Trophoblast cell (in vitro differentiated cells and primary cell): ENCODE measurements around the gene HNRNPK. TPM values are rescaled to one million over a fixed set of nuclear protein-coding genes. Genes with fewer than 3 reads are reported as not detected.

ENCODE experiments used
- DNase-seq, 2 donors: peaks; one replicate each; pipeline ENCODE4 v3.0.0-alpha.2; 2016
- H2AFZ ChIP-seq: 2 replicates; pipeline ENCODE4 v1.6.1; 2013; ENCODE audit warnings: low read length, moderate library complexity, mild to moderate bottlenecking; ENCODE audit not compliant: insufficient read depth, poor library complexity
- H2AK5ac ChIP-seq: 2 replicates; pipeline ENCODE4 v1.6.1; 2013; ENCODE audit warnings: mild to moderate bottlenecking, low read length
- H2BK120ac ChIP-seq: 2 replicates; pipeline ENCODE4 v1.6.1; 2013; ENCODE audit warnings: low read length, mild to moderate bottlenecking, moderate library complexity; ENCODE audit not compliant: insufficient read depth, poor library complexity
- H2BK12ac ChIP-seq: 2 replicates; pipeline ENCODE4 v1.6.1; 2013; ENCODE audit warnings: mild to moderate bottlenecking, low read length, moderate library complexity
- H2BK5ac ChIP-seq: 2 replicates; pipeline ENCODE4 v1.6.1; 2013; ENCODE audit warnings: low read length, low read depth, moderate library complexity, mild to moderate bottlenecking; ENCODE audit not compliant: poor library complexity
- H3K14ac ChIP-seq: 2 replicates; pipeline ENCODE4 v1.6.1; 2013; ENCODE audit warnings: mild to moderate bottlenecking, low read length
- H3K18ac ChIP-seq: 2 replicates; pipeline ENCODE4 v1.6.1; 2013; ENCODE audit warnings: mild to moderate bottlenecking, low read length
- H3K23ac ChIP-seq: 2 replicates; pipeline ENCODE4 v1.6.1; 2013; ENCODE audit warnings: low read length
- H3K27ac ChIP-seq: 2 replicates; pipeline ENCODE4 v1.5.1; 2013; ENCODE audit warnings: low read depth, mild to moderate bottlenecking, inconsistent platforms, low read length, moderate library complexity
- H3K27me3 ChIP-seq: 2 replicates; pipeline ENCODE4 v1.6.1; 2013; ENCODE audit warnings: inconsistent platforms, mild to moderate bottlenecking, low read length, moderate library complexity; ENCODE audit not compliant: insufficient read depth
- H3K36me3 ChIP-seq, 2 experiments: 1 replicate in 1 of 2; 2 replicates in 1 of 2; pipeline ENCODE4 v1.6.1; 2013; ENCODE audit warnings: low read length in 2 of 2, mild to moderate bottlenecking in 2 of 2, moderate library complexity in 1 of 2; ENCODE audit not compliant: insufficient read depth in 2 of 2, control insufficient read depth in 1 of 2
- H3K4ac ChIP-seq: 2 replicates; pipeline ENCODE4 v1.6.1; 2013; ENCODE audit warnings: low read depth, mild to moderate bottlenecking, low read length, moderate library complexity
- H3K4me1 ChIP-seq, 2 experiments: 1 replicate in 1 of 2; 2 replicates in 1 of 2; pipeline ENCODE4 v1.6.1; 2013; ENCODE audit warnings: low read length in 2 of 2, mild to moderate bottlenecking in 2 of 2, moderate library complexity in 1 of 2; ENCODE audit not compliant: insufficient read depth in 2 of 2, control insufficient read depth in 1 of 2
- H3K4me2 ChIP-seq: 2 replicates; pipeline ENCODE4 v1.6.1; 2013; ENCODE audit warnings: inconsistent platforms, mild to moderate bottlenecking, low read length, moderate library complexity
- H3K4me3 ChIP-seq: 2 replicates; pipeline ENCODE4 v1.5.1; 2013; ENCODE audit warnings: mild to moderate bottlenecking, low read depth, low read length, inconsistent platforms
- H3K79me1 ChIP-seq: one replicate; pipeline ENCODE4 v1.6.1; 2013; ENCODE audit warnings: low read length
- H3K79me2 ChIP-seq: 2 replicates; pipeline ENCODE4 v1.6.1; 2013; ENCODE audit warnings: low read length, mild to moderate bottlenecking; ENCODE audit not compliant: control insufficient read depth, insufficient read depth, poor library complexity
- H3K9ac ChIP-seq: 2 replicates; pipeline ENCODE4 v1.6.1; 2013; ENCODE audit warnings: mild to moderate bottlenecking, low read length
- H3K9me3 ChIP-seq: 2 replicates; pipeline ENCODE4 v1.6.1; 2013; ENCODE audit warnings: low read depth, mild to moderate bottlenecking, control low read depth, inconsistent platforms, low read length; ENCODE audit not compliant: insufficient read depth
- H4K12ac ChIP-seq: 2 replicates; pipeline ENCODE4 v1.6.1; 2013; ENCODE audit warnings: low read depth, mild to moderate bottlenecking, low read length, moderate library complexity
- H4K8ac ChIP-seq: 2 replicates; pipeline ENCODE4 v1.6.1; 2013; ENCODE audit warnings: low read depth, mild to moderate bottlenecking, low read length, moderate library complexity
- H4K91ac ChIP-seq: one replicate; pipeline ENCODE4 v1.6.1; 2013; ENCODE audit warnings: low read depth, mild to moderate bottlenecking, low read length, moderate library complexity
- WGBS: extraction: QIAGEN DNeasy Blood & Tissue Kit; methylation state at CpG from one replicate; pipeline ENCODE4 v1.1.7; 2013; ENCODE audit warnings: missing lambda C conversion rate; ENCODE audit not compliant: insufficient read length, insufficient coverage; ENCODE audit errors: extremely low coverage; 5-methylcytosine and 5-hydroxymethylcytosine counted together
- polyA plus RNA-seq: library from polyadenylated mRNA; stranded (reverse); fragments of 200-250 nt; gene quantifications from 2 replicates; pipeline ENCODE4 v1.2.3, GENCODE V29; 2013

The HNRNPK gene
- polyA plus RNA-seq = 450 and 455 TPM in 2 replicates

DNA sequence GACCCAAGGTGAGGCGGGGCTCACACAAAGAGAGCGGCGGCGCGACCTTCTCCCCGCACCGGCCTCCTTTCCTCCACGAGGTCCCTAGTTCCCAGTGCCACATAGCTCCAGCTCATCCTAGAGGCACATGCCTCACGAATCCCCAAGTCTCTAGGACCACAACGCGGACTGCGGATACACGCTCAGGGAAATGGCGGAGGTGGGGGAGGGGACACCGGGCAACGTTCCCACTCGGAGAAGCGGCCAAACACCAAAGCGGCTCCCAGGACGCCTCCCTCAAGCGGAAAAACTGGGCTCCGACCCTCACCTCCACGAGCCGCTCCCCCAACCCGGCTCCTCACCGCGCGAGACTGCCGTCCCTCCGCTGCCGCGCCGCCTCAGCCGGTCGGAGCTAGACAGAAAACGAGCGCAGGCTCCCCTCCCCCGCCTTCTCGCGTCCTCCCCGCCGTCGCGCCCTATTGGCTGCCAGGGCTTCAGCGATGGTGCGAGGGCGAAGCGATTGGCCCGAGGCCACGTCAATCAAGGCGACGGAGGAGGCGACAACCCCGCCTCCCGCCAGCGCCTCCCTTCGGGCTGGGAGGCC lies at the start of gene HNRNPK:
HNRNPK (minus strand) TSS at position 404 of the 583 bp plus-strand sequence. CDS start 1,963 bp downstream, outside the sequence.
- Histone ChIP-seq H2BK120ac (peak within 1 kb of the TSS; percentile 62), H3K36me3 (peaks cover 4 to 7% of the 10 kb centered on the region in 2 experiments), H3K4me2 (peak within 1 kb of the TSS; percentile 65), H3K79me1 (peaks cover 14% of the 10 kb centered on the region), H2AFZ (peak within 1 kb of the TSS; percentile 87), H3K79me2 (peaks cover 22% of the 10 kb centered on the region), H3K27ac (peak within 1 kb of the TSS; percentile 94), H2BK5ac (peak within 1 kb of the TSS; percentile 88), H3K27me3 (no peaks in the 10 kb centered on the region), H4K8ac (peak within 1 kb of the TSS; percentile 84), H3K23ac (no peak within 1 kb of the TSS), H3K18ac (peak within 1 kb of the TSS; percentile 78), H3K4ac (peak within 1 kb of the TSS; percentile 80), H2AK5ac (peak within 1 kb of the TSS; percentile 48), H3K4me3 (peak within 1 kb of the TSS; percentile 97), H3K4me1 (no peaks in the 10 kb centered on the region), H4K91ac (peak within 1 kb of the TSS; percentile 95), H3K9me3 (peaks cover 1% of the 10 kb centered on the region), H3K9ac (peak within 1 kb of the TSS; percentile 100), H3K14ac (peak within 1 kb of the TSS; percentile 86), H2BK12ac (peak within 1 kb of the TSS; percentile 4), H4K12ac (peak within 1 kb of the TSS; percentile 88)
- DNase-seq = peak; percentile 98 to 100
- no CpG with 5 or more reads among the region's 57 CpGs for WGBS

DNA sequence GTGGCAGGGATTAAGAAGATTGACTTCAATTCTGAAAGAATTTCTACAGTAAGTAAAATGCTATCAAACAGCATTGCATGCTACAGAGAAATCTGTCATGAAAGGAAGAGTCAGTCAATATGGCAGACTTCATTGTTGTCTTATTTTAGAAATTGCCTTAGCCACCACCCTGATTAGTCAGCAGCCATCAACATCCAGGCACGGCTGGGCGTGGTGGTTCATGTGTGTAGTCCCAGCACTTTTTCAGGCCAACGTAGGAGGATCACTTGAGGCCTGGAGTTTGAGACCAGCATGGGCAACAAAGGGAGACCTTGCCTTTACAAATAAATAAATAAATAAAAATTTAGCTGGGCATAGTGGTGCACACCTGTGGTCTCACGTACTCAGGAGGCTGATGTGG lies 47.2 kb upstream of the HNRNPK start:
- no peaks in the 10 kb centered on the region for H3K79me1 ChIP-seq
- H3K9ac ChIP-seq = no peak overlapping the region
- H2AFZ ChIP-seq = no peak overlapping the region
- H2BK12ac ChIP-seq = no peak overlapping the region
- H4K8ac ChIP-seq = no peak overlapping the region
- H3K36me3 ChIP-seq = no peaks in the 10 kb centered on the region
- H3K4me1 ChIP-seq = no peaks in the 10 kb centered on the region
- no peak overlapping the region for H3K23ac ChIP-seq
- no CpG with 5 or more reads among the region's 4 CpGs for WGBS
- H2BK120ac ChIP-seq = no peak overlapping the region
- no peak overlapping the region for H3K4me2 ChIP-seq
- H2AK5ac ChIP-seq = no peak overlapping the region
- no peak overlapping the region for H3K18ac ChIP-seq
- H3K14ac ChIP-seq = no peak overlapping the region
- H4K91ac ChIP-seq = no peak overlapping the region
- no peak for DNase-seq
- no peaks in the 10 kb centered on the region for H3K9me3 ChIP-seq
- no peak overlapping the region for H4K12ac ChIP-seq
- no peaks in the 10 kb centered on the region for H3K27me3 ChIP-seq
- no peaks in the 10 kb centered on the region for H3K79me2 ChIP-seq
- no peak overlapping the region for H3K4ac ChIP-seq
- H3K4me3 ChIP-seq = no peak overlapping the region
- no peak overlapping the region for H2BK5ac ChIP-seq
- H3K27ac ChIP-seq = no peak overlapping the region

- Histone ChIP-seq H2BK5ac (no peak overlapping the region), H3K4me3 (no peak overlapping the region), H2BK12ac (no peak overlapping the region), H3K9me3 (no peaks in the 10 kb centered on the region), H3K23ac (no peak overlapping the region), H3K79me2 (no peaks in the 10 kb centered on the region), H3K27ac (no peak overlapping the region), H2BK120ac (no peak overlapping the region), H3K4ac (no peak overlapping the region), H3K4me2 (no peak overlapping the region), H3K18ac (no peak overlapping the region), H2AK5ac (no peak overlapping the region), H2AFZ (no peak overlapping the region), H3K27me3 (no peaks in the 10 kb centered on the region), H4K91ac (no peak overlapping the region), H3K14ac (no peak overlapping the region), H3K36me3 (no peaks in the 10 kb centered on the region), H3K9ac (no peak overlapping the region), H3K4me1 (no peaks in the 10 kb centered on the region), H3K79me1 (no peaks in the 10 kb centered on the region), H4K8ac (no peak overlapping the region), H4K12ac (no peak overlapping the region)
- WGBS = no CpG with 5 or more reads among the region's 4 CpGs
- no peak for DNase-seq
Measured at GRCh38 chr9:84024041-84024575, 44.1 kb upstream of the HNRNPK start.

GRCh38 chr9:84007662-84008061 lies 27.6 kb upstream of the HNRNPK start:
- Histone ChIP-seq H3K79me2 (no peaks in the 10 kb centered on the region), H2BK12ac (no peak overlapping the region), H3K4me1 (no peaks in the 10 kb centered on the region), H3K27me3 (no peaks in the 10 kb centered on the region), H3K79me1 (no peaks in the 10 kb centered on the region), H3K9ac (no peak overlapping the region), H3K36me3 (no peaks in the 10 kb centered on the region), H2BK120ac (no peak overlapping the region), H4K8ac (no peak overlapping the region), H3K18ac (no peak overlapping the region), H4K12ac (no peak overlapping the region), H2AFZ (no peak overlapping the region), H3K4me3 (no peak overlapping the region), H2BK5ac (no peak overlapping the region), H4K91ac (no peak overlapping the region), H3K4ac (no peak overlapping the region), H2AK5ac (no peak overlapping the region), H3K14ac (no peak overlapping the region), H3K4me2 (no peak overlapping the region), H3K27ac (no peak overlapping the region), H3K23ac (no peak overlapping the region), H3K9me3 (no peaks in the 10 kb centered on the region)
- no CpG with 5 or more reads among the region's 2 CpGs for WGBS
- no peak for DNase-seq
